ENCODE data around the gene SLC22A14.

SLC22A14 gene

DNA sequence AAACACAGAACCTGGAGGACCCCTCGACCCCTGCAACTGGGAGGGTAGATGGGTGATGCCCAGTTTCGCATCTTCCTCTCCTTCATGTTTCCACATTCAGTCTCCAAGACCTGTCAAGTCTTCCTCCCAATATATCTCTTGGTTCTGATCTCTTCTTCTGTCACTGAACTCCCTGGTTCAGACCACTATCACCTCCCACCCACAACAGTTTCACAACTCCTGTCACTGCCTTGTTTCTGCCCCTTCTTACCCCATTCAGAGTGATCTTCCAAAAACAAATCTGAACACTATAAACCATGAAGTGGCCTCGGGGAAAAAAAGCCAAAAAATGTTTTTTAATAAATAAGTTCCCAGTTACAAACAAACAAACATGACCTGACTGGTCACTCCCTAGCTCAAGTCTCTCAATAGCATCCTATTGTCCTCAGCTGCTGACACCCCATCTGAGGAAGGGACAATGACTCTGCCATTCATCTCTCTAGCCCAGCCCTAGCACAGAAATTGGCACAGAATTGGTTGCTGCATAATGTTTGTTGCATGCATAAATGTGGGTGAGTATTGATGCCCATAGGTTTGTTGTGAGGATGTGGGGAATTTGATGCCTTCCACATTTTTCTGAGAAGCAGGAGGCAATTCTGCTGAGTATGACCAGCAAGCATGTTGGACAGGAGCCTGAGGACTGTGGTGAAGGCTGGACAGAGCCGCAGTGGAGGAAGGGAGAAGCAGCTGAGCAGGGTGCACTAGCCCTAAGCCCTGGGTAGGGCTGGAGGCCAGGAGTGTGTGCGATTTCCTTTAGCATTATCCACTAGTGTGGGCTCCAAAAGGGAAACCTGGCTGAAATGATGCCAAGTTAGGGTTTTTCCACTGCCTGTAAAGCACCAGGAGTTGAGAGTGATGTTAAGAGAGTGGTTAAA, 52.3 kb downstream of the SLC22A14 start:
- Histone ChIP-seq H3K27me3 (ENCODE audit: control insufficient read depth, insufficient read depth, low read length) (no peaks in the 10 kb centered on the region), H3K9ac (ENCODE audit: low read length) (no peak overlapping the region), H3K4me1 (ENCODE audit: control insufficient read depth, low read depth, low read length) (no peaks in the 10 kb centered on the region), H3K36me3 (ENCODE audit: control insufficient read depth, low read depth, low read length) (no peaks in the 10 kb centered on the region), H3K4me3 (ENCODE audit: low read length) (no peak overlapping the region), H3K27ac (ENCODE audit: low read length) (no peak overlapping the region), H3K9me3 (ENCODE audit: control insufficient read depth, low read depth, low read length) (no peaks in the 10 kb centered on the region)

DNA sequence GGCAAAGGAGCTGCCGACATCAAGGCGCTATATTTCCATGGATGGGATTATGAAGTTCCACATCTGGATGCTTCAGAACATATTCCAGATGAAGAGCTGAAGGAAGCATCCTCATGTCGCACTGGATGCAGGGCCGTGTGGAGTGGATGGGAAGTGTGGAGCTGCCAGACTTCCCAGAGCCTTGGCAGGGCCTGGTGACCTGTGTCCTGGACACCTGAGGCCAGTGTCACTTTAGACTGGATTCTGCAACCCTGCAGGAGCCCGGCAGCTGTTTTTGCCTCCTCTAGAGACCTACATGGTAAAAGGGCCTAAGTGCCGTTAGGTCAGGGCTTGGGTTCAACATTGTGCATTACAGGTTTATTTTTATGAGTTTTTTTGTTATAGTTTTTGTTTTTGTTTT, 53.2 kb downstream of the SLC22A14 start:
- no peaks in the 10 kb centered on the region for H3K9me3 ChIP-seq (ENCODE audit: control insufficient read depth, low read depth, low read length)
- no peak overlapping the region for H3K27ac ChIP-seq (ENCODE audit: low read length)
- H3K27me3 ChIP-seq (ENCODE audit: control insufficient read depth, insufficient read depth, low read length) = no peaks in the 10 kb centered on the region
- no peaks in the 10 kb centered on the region for H3K36me3 ChIP-seq (ENCODE audit: control insufficient read depth, low read depth, low read length)
- no peak overlapping the region for H3K4me3 ChIP-seq (ENCODE audit: low read length)
- no peaks in the 10 kb centered on the region for H3K4me1 ChIP-seq (ENCODE audit: control insufficient read depth, low read depth, low read length)
- H3K9ac ChIP-seq (ENCODE audit: low read length) = no peak overlapping the region

DNA sequence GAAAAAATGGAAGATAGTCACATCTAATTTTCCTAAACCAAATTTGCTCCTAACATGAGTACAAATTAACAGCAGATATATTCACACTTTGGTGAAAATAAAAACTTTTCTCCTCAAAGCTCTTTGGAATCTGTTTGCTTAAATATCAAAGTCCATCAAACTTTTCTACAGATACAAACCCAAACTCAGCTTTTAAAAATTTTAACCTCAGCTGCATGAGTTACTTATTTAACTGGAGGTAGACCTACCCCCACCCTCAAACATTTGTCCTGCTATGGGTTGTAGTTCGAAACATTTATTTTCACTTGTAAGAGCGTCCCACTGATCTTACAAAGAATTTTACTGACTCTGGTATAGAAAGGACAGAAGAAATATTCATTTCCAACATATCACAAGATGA, 55.6 kb downstream of the SLC22A14 start:
- H3K36me3 ChIP-seq (ENCODE audit: control insufficient read depth, low read depth, low read length) = no peaks in the 10 kb centered on the region
- H3K27ac ChIP-seq (ENCODE audit: low read length) = no peak overlapping the region
- no peak overlapping the region for H3K9ac ChIP-seq (ENCODE audit: low read length)

DNA sequence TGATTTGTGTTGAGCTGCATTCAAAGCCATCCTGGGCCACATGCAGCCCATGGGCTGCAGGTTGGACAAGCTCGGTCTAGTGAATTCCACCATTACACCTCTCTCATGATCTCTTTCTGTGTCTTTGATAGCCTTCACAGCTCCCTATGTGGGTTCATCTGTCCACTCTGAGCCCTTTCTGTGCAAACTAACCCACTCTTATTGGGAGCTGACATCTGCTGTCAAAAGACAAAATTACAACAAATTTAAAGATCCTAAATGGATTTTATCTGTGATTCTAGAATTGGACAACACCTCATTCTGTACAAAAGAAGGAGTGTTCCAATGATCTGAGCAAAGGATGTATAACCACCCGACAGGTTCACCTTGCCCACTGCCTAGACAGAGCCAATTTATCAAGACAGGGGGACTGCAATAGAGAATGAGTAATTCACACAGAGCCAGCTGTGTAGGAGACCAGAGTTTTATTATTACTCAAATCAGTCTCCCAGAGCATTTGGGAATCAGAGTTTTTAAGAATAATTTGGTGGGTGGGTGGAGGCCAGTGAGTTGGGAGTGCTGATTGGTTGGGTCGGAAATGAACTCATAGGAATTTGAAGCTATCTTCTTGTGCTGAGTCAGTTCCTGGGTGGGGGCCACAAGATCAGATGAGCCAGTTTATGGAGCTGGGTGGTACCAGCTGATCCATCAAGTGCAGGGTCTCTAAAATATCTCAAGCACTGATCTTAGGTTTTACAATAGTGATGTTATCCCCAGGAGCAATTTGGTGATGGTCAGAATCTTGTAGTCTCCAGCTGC, 61.9 kb downstream of the SLC22A14 start:
- H3K4me3 ChIP-seq (ENCODE audit: low read length) = no peak overlapping the region
- no peaks in the 10 kb centered on the region for H3K4me1 ChIP-seq (ENCODE audit: control insufficient read depth, low read depth, low read length)
- H3K9ac ChIP-seq (ENCODE audit: low read length) = no peak overlapping the region
- H3K27me3 ChIP-seq (ENCODE audit: control insufficient read depth, insufficient read depth, low read length) = peaks cover 14% of the 10 kb centered on the region
- H3K27ac ChIP-seq (ENCODE audit: low read length) = no peak overlapping the region
- no peaks in the 10 kb centered on the region for H3K36me3 ChIP-seq (ENCODE audit: control insufficient read depth, low read depth, low read length)
- H3K9me3 ChIP-seq (ENCODE audit: control insufficient read depth, low read depth, low read length) = no peaks in the 10 kb centered on the region

More for the DNA sequence above, 55.6 kb downstream of the SLC22A14 start:
- Histone ChIP-seq H3K4me1 (ENCODE audit: control insufficient read depth, low read depth, low read length) (no peaks in the 10 kb centered on the region), H3K4me3 (ENCODE audit: low read length) (no peak overlapping the region), H3K27me3 (ENCODE audit: control insufficient read depth, insufficient read depth, low read length) (no peaks in the 10 kb centered on the region), H3K9me3 (ENCODE audit: control insufficient read depth, low read depth, low read length) (no peaks in the 10 kb centered on the region)

DNA sequence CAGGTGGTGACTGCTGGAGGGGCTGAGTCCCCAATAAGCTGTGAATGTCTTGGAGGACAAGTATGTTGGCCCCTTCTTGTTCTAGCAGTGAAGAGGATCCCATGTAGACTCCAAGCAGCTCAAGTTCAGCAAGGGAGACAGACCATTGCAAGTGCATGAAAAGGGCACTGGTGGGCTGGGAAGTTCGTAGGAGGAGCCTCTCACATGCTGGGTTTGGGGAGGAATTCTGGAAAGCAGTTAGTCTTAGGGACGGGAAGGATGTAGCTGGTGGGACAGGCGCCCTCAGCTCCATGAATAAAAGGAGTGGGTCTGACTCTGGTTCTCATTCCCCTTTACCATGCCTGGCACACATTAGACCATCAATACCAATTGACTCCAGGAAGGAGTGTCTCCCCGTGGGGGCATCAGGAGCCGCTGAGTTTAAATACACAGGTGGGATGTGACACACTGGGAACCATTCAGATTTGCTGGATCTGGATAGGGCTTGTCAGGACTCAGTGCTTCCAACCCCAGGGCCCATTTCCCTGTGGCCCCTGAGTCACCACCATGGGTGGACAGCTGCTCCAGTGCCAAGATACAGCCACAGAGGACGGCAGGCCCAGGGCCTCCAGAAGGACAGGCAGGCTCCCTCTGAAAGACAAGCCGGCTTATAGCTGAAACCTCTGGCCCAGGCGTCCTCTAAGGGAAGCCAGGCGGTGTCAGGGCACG, 63.9 kb downstream of the SLC22A14 start:
- no peak overlapping the region for H3K9ac ChIP-seq (ENCODE audit: low read length)
- H3K4me3 ChIP-seq (ENCODE audit: low read length) = peak overlapping the region; percentile 70
- H3K36me3 ChIP-seq (ENCODE audit: control insufficient read depth, low read depth, low read length) = no peaks in the 10 kb centered on the region
- H3K9me3 ChIP-seq (ENCODE audit: control insufficient read depth, low read depth, low read length) = no peaks in the 10 kb centered on the region
- peaks cover 14% of the 10 kb centered on the region for H3K27me3 ChIP-seq (ENCODE audit: control insufficient read depth, insufficient read depth, low read length)
- H3K27ac ChIP-seq (ENCODE audit: low read length) = no peak overlapping the region
- H3K4me1 ChIP-seq (ENCODE audit: control insufficient read depth, low read depth, low read length) = no peaks in the 10 kb centered on the region

DNA sequence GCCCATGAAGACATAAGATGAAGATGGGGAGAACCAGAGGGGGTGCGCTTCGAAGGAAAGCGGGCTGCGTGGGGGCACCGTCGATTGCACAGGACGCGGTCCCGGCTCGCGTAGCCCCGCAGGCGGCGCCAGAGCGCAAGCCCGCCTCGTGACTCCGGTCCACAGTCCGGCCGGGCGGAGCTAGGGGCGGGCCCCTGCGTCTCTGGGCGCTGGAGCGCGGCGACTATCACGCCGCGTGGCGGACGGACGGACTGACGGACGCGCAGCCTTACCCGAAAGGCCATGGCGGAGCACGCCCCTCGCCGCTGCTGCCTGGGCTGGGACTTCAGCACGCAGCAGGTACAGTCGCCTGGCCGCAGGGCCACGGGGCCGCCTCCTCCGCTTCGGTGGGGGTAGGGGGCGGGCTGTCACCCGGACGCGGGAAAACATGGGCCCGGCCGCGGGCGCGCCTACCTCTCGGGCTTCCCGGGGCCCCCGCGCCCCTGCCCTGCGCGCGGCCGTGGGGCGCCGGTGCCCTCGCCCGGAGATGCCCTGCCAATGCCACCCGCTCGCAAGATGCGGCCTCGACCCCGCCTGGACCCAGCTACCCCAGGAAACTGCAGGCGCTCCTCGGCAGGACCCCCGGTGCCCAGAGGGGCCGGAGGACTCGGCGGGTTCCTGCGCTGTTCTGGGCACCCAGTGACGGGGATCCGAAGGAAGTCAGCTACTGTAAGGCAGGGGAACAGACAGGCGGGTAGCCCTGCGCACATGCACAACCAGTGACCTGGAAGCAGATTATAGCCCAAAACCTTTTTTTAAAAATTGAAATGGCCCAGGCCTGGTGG, 64.7 kb downstream of the SLC22A14 start, which contains the start of gene XYLB:
Gene XYLB (plus strand): TSS at position 199 of the 824 bp plus-strand sequence. CDS start 84 bp downstream, at position 283.
- peak within 1 kb of the TSS; percentile 70 for H3K4me3 ChIP-seq (ENCODE audit: low read length)
- peak within 1 kb of the TSS; percentile 59 for H3K9ac ChIP-seq (ENCODE audit: low read length)
- H3K27ac ChIP-seq (ENCODE audit: low read length) = no peak within 1 kb of the TSS

DNA sequence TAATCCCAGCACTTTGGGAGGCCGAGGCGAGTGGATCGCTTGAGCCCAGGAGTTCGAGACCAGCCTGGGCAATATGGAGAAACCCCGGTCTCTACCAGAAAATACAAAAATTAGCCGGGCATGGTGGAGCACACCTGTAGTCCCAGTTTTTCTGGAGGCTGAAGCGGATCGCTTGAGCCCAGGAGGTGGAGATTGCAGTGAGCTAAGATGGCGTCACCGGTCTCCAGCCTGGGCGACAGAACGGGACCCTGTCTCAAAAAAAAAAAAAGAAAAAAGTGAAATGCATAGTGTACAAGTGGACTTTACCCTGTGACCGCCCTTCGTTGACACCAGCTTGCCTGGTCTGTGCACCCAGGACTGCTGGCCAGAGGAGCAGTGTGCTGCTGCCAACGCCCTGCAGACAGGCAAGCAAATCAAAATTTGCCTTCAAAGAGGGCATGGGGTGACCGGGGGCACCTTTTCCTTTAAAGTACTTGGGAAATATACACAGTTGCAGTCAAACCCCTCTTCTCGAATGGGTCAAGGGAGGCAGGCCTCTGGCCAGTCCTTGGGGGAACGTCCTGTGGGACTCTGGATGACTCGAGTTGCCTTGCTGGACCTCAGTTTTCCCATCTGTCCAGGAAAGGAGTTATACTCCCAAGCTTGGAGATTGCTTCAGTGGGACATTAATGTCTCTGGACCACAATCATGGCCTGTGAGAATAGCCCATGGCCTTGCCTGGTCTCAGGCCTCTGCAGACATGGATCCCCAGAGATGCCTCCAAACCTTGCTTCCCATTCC, 65.5 kb downstream of the SLC22A14 start:
- H3K9ac ChIP-seq (ENCODE audit: low read length) = peak overlapping the region; percentile 59
- peaks cover 14% of the 10 kb centered on the region for H3K27me3 ChIP-seq (ENCODE audit: control insufficient read depth, insufficient read depth, low read length)
- H3K4me3 ChIP-seq (ENCODE audit: low read length) = peak overlapping the region; percentile 70
- no peaks in the 10 kb centered on the region for H3K9me3 ChIP-seq (ENCODE audit: control insufficient read depth, low read depth, low read length)
- H3K36me3 ChIP-seq (ENCODE audit: control insufficient read depth, low read depth, low read length) = no peaks in the 10 kb centered on the region
- no peak overlapping the region for H3K27ac ChIP-seq (ENCODE audit: low read length)
- no peaks in the 10 kb centered on the region for H3K4me1 ChIP-seq (ENCODE audit: control insufficient read depth, low read depth, low read length)

More for the DNA sequence above, 64.7 kb downstream of the SLC22A14 start, which contains the start of gene XYLB:
- Histone ChIP-seq H3K4me1 (ENCODE audit: control insufficient read depth, low read depth, low read length) (no peaks in the 10 kb centered on the region), H3K27me3 (ENCODE audit: control insufficient read depth, insufficient read depth, low read length) (peaks cover 14% of the 10 kb centered on the region), H3K9me3 (ENCODE audit: control insufficient read depth, low read depth, low read length) (no peaks in the 10 kb centered on the region), H3K36me3 (ENCODE audit: control insufficient read depth, low read depth, low read length) (no peaks in the 10 kb centered on the region)

DNA sequence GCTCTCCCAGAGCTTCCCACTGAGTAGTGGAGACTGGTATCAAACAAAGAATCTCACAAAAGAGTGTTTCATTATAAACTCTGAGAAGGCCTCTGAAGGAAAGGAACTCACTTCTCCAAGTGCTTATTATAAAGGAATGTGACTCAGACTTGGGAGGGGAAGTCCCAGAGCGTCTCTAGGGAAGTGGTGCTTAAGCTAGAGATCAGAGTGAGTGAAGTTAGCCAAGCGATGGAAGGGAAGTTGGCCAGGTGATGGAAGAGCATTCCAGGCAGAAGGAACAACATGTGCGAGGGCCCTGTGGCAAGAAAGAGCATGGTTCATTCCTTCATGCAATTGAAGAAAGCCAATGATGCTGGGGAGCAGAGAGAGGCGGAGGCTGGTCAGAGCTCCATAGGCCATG, 66.8 kb downstream of the SLC22A14 start:
- no peaks in the 10 kb centered on the region for H3K36me3 ChIP-seq (ENCODE audit: control insufficient read depth, low read depth, low read length)

DNA sequence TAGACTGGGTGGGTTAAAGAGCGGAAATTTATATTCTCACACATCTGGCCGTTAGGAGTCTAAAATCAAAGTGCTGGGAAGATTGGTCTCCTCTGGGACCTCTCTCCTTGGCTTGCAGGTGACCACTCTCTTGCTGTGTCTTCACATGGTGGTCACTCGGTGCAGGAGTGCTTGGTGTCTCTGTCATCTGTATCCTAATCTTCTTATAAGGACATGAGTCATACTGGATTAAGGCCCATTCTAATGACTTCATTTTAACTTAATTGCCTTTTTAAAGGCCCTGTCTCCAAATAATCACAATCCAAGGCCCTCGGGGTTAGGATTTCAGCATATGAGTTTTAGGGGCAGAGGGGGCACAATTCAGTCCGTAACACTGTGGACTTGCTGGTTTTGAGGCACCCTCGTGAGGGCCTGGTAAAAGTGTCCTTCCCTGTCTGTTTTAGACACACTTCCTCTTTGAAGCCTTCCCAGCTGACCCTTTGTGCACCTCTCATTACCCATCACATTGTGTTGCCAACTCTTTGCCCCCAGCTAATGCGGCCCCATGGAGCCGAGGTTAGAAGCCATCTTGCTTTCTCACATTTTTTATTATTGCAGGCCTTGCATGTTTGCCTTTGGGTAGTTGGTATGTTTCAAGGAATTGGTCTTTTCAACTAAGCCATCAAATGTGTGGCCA, 67.7 kb downstream of the SLC22A14 start:
- Histone ChIP-seq H3K36me3 (ENCODE audit: control insufficient read depth, low read depth, low read length) (no peaks in the 10 kb centered on the region), H3K4me1 (ENCODE audit: control insufficient read depth, low read depth, low read length) (no peaks in the 10 kb centered on the region), H3K9me3 (ENCODE audit: control insufficient read depth, low read depth, low read length) (no peaks in the 10 kb centered on the region), H3K4me3 (ENCODE audit: low read length) (no peak overlapping the region), H3K9ac (ENCODE audit: low read length) (no peak overlapping the region), H3K27ac (ENCODE audit: low read length) (no peak overlapping the region), H3K27me3 (ENCODE audit: control insufficient read depth, insufficient read depth, low read length) (peaks cover 14% of the 10 kb centered on the region)

More for the DNA sequence above, 66.8 kb downstream of the SLC22A14 start:
- no peak overlapping the region for H3K27ac ChIP-seq (ENCODE audit: low read length)
- no peak overlapping the region for H3K9ac ChIP-seq (ENCODE audit: low read length)
- no peaks in the 10 kb centered on the region for H3K4me1 ChIP-seq (ENCODE audit: control insufficient read depth, low read depth, low read length)
- no peaks in the 10 kb centered on the region for H3K9me3 ChIP-seq (ENCODE audit: control insufficient read depth, low read depth, low read length)
- H3K4me3 ChIP-seq (ENCODE audit: low read length) = no peak overlapping the region
- peaks cover 14% of the 10 kb centered on the region for H3K27me3 ChIP-seq (ENCODE audit: control insufficient read depth, insufficient read depth, low read length)

DNA sequence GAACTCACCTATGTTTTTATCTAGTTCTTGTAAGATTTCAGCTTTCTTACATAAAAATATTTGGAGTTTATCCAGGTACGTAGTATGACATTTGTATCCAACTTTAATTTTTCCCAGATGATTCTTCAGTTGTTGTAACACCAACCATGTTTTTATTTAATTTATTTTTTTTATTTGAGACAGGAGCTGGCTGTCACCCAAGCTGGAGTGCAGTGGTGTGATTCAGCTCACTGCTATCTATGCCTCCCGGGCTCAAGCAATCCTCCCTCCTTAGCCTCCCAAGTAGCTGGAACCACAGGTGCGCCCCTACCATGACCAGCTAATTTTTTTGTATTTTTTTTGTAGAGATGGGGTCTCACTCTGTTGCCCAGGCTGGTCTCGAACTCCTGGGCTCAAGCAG, 71.1 kb downstream of the SLC22A14 start:
- H3K9me3 ChIP-seq (ENCODE audit: control insufficient read depth, low read depth, low read length) = no peaks in the 10 kb centered on the region
- no peak overlapping the region for H3K9ac ChIP-seq (ENCODE audit: low read length)
- no peaks in the 10 kb centered on the region for H3K4me1 ChIP-seq (ENCODE audit: control insufficient read depth, low read depth, low read length)
- H3K36me3 ChIP-seq (ENCODE audit: control insufficient read depth, low read depth, low read length) = no peaks in the 10 kb centered on the region
- no peaks in the 10 kb centered on the region for H3K27me3 ChIP-seq (ENCODE audit: control insufficient read depth, insufficient read depth, low read length)
- no peak overlapping the region for H3K27ac ChIP-seq (ENCODE audit: low read length)
- no peak overlapping the region for H3K4me3 ChIP-seq (ENCODE audit: low read length)

Measured in iPS-18a (cell line).